ENCODE measurements around the gene APOOL.
A peak's percentile ranks its signal among the peaks of the same experiment; 100 is the strongest.
"Not testable (repeated sequence)": the region's sequence is repeated elsewhere in the genome, so short reads cannot be mapped to it uniquely, and the experiment has no call there.

Gene APOOL

GRCh38 chrX:85003655-85004244 lies at the start of gene APOOL:
Gene APOOL, plus strand, starts transcription at chrX:85003877. Its CDS starts 36 bp downstream, at chrX:85003913.
- peak; percentile 87 for DNase-seq

- no peak for DNase-seq
These were observed 47.4 kb upstream of the APOOL start for GRCh38 chrX:84956304-84956703.

GRCh38 chrX:84974803-84975202 lies 28.9 kb upstream of the APOOL start:
- no peak for DNase-seq

GRCh38 chrX:84991739-84992138 lies 11.9 kb upstream of the APOOL start:
- not testable (repeated sequence) for DNase-seq

- no peak for DNase-seq
These were observed 10.5 kb upstream of the APOOL start for GRCh38 chrX:84993150-84993549.

GRCh38 chrX:85001344-85001743 lies 2.3 kb upstream of the APOOL start:
- no peak for DNase-seq

- DNase-seq, result no peak
These were observed 578 bp downstream of the APOOL start for GRCh38 chrX:85004255-85004654.

GRCh38 chrX:85012098-85012497 lies 8.4 kb downstream of the APOOL start:
- no peak for DNase-seq

- not testable (repeated sequence) for DNase-seq
These were observed 11.7 kb downstream of the APOOL start for GRCh38 chrX:85015351-85015750.

- no peak for DNase-seq
These were observed 14.0 kb downstream of the APOOL start for GRCh38 chrX:85017721-85018120.

GRCh38 chrX:85018471-85018870 lies 14.8 kb downstream of the APOOL start:
- no peak for DNase-seq

GRCh38 chrX:85020216-85020615 lies 16.5 kb downstream of the APOOL start:
- DNase-seq, result no peak

- DNase-seq, result no peak
These were observed 20.4 kb downstream of the APOOL start for GRCh38 chrX:85024044-85024443.

- no peak for DNase-seq
These were observed 20.9 kb downstream of the APOOL start for GRCh38 chrX:85024562-85024961.

GRCh38 chrX:85026170-85026569 lies 22.5 kb downstream of the APOOL start:
- no peak for DNase-seq

- DNase-seq, result no peak
These were observed 25.4 kb downstream of the APOOL start for GRCh38 chrX:85029043-85029442.

GRCh38 chrX:85031505-85031904 lies 27.8 kb downstream of the APOOL start:
- no peak for DNase-seq

- no peak for DNase-seq
These were observed 33.4 kb downstream of the APOOL start for GRCh38 chrX:85037114-85037513.

GRCh38 chrX:85051627-85052026 lies 48.0 kb downstream of the APOOL start:
- no peak for DNase-seq

- no peak for DNase-seq
These were observed 48.5 kb downstream of the APOOL start for GRCh38 chrX:85052205-85052604.

GRCh38 chrX:85052636-85053343 lies 49.1 kb downstream of the APOOL start:
- DNase-seq, result no peak

- DNase-seq, result no peak
These were observed 62.0 kb downstream of the APOOL start for GRCh38 chrX:85065512-85066198.

- DNase-seq, result not testable (repeated sequence)
These were observed 73.6 kb downstream of the APOOL start for GRCh38 chrX:85077247-85077646.

GRCh38 chrX:85084770-85085393 lies 81.2 kb downstream of the APOOL start:
- DNase-seq, result no peak
